H9 (cell line): ENCODE measurements around the gene TRMT44. TPM values are rescaled to one million over a fixed set of nuclear protein-coding genes. Genes with fewer than 3 reads are reported as not detected.

Experiments
- DNase-seq: peaks from one replicate; pipeline ENCODE4 v3.0.0-alpha.2; 2017
- H2AFZ ChIP-seq: one replicate; pipeline ENCODE4 v1.6.1; 2013; ENCODE audit warnings: mild to moderate bottlenecking, low read length, control low read depth, moderate library complexity
- H2AK5ac ChIP-seq: 2 replicates; pipeline ENCODE4 v1.6.1; 2013; ENCODE audit warnings: low read length, control low read depth, mixed read lengths; ENCODE audit not compliant: insufficient read length
- H2BK120ac ChIP-seq: one replicate; pipeline ENCODE4 v1.6.1; 2013; ENCODE audit warnings: low read depth, mild to moderate bottlenecking, low read length, control low read depth, inconsistent platforms; ENCODE audit not compliant: poor library complexity, severe bottlenecking
- H2BK12ac ChIP-seq: 2 replicates; pipeline ENCODE4 v1.6.1; 2013; ENCODE audit warnings: low read length, control low read depth, mixed read lengths, low read depth; ENCODE audit not compliant: insufficient read length
- H2BK15ac ChIP-seq: 2 replicates; pipeline ENCODE4 v1.6.1; 2013; ENCODE audit warnings: low read depth, low read length, control low read depth
- H2BK20ac ChIP-seq: one replicate; pipeline ENCODE4 v1.6.1; 2013; ENCODE audit warnings: low read depth, mild to moderate bottlenecking, low read length, control low read depth, inconsistent platforms; ENCODE audit not compliant: poor library complexity, severe bottlenecking
- H2BK5ac ChIP-seq: 2 replicates; pipeline ENCODE4 v1.6.1; 2013; ENCODE audit warnings: low read length, control low read depth, mixed read lengths; ENCODE audit not compliant: insufficient read length
- H3K14ac ChIP-seq: 2 replicates; pipeline ENCODE4 v1.6.1; 2013; ENCODE audit warnings: low read length, control low read depth; ENCODE audit not compliant: insufficient read depth
- H3K18ac ChIP-seq: 2 replicates; pipeline ENCODE4 v1.6.1; 2013; ENCODE audit warnings: low read depth, mild to moderate bottlenecking, mixed read lengths, low read length, control low read depth; ENCODE audit not compliant: insufficient read length
- H3K23ac ChIP-seq: 2 replicates; pipeline ENCODE4 v1.6.1; 2013; ENCODE audit warnings: low read length, control low read depth, mixed read lengths, low read depth; ENCODE audit not compliant: insufficient read length
- H3K23me2 ChIP-seq: 2 replicates; pipeline ENCODE4 v1.6.1; 2013; ENCODE audit warnings: low read depth, mild to moderate bottlenecking, mixed read lengths, low read length, control low read depth; ENCODE audit not compliant: insufficient read length, poor library complexity, severe bottlenecking
- H3K27ac ChIP-seq: 2 replicates; pipeline ENCODE4 v1.5.1; 2013; ENCODE audit warnings: low read length, control low read depth, mixed read lengths, low read depth; ENCODE audit not compliant: insufficient read length
- H3K27me3 ChIP-seq: 2 replicates; pipeline ENCODE4 v1.6.1; 2013; ENCODE audit warnings: low read length, control low read depth, inconsistent platforms; ENCODE audit not compliant: insufficient read depth
- H3K4ac ChIP-seq: 2 replicates; pipeline ENCODE4 v1.6.1; 2013; ENCODE audit warnings: low read depth, mild to moderate bottlenecking, control low read depth, inconsistent platforms, low read length, moderate library complexity
- H3K4me1 ChIP-seq: 2 replicates; pipeline ENCODE4 v1.6.1; 2013; ENCODE audit warnings: low read length, control low read depth, inconsistent platforms; ENCODE audit not compliant: insufficient read depth
- H3K4me2 ChIP-seq: 2 replicates; pipeline ENCODE4 v1.6.1; 2013; ENCODE audit warnings: low read length, control low read depth, mixed read lengths; ENCODE audit not compliant: insufficient read length, insufficient read depth
- H3K56ac ChIP-seq: 2 replicates; pipeline ENCODE4 v1.6.1; 2013; ENCODE audit warnings: low read depth, mild to moderate bottlenecking, mixed read lengths, low read length, control low read depth; ENCODE audit not compliant: insufficient read length
- H3K79me1 ChIP-seq: 2 replicates; pipeline ENCODE4 v1.6.1; 2013; ENCODE audit warnings: low read depth, mild to moderate bottlenecking, moderate library complexity, low read length, control low read depth, inconsistent platforms; ENCODE audit not compliant: insufficient read depth, poor library complexity, severe bottlenecking
- H3K79me2 ChIP-seq: 2 replicates; pipeline ENCODE4 v1.6.1; 2013; ENCODE audit warnings: low read length, control low read depth, inconsistent platforms; ENCODE audit not compliant: insufficient read depth
- H3K9ac ChIP-seq: 2 replicates; pipeline ENCODE4 v1.6.1; 2013; ENCODE audit warnings: low read length, control low read depth, mixed read lengths; ENCODE audit not compliant: insufficient read length; ENCODE audit errors: extremely low read depth
- H3K9me3 ChIP-seq: one replicate; pipeline ENCODE4 v1.6.1; 2013; ENCODE audit warnings: low read depth, low read length, inconsistent platforms; ENCODE audit not compliant: control insufficient read depth
- H3T11ph ChIP-seq: one replicate; pipeline ENCODE4 v1.6.1; 2013; ENCODE audit warnings: mild to moderate bottlenecking, low read length, control low read depth, inconsistent platforms
- H4K20me1 ChIP-seq: one replicate; pipeline ENCODE4 v1.6.1; 2013; ENCODE audit not compliant: control insufficient read depth, insufficient read length, insufficient read depth
- H4K5ac ChIP-seq: 2 replicates; pipeline ENCODE4 v1.6.1; 2013; ENCODE audit warnings: low read depth, mild to moderate bottlenecking, mixed read lengths, low read length, control low read depth; ENCODE audit not compliant: insufficient read length
- H4K8ac ChIP-seq: replicated peaks from 2 replicates; pipeline ENCODE4 v1.6.1; 2013; ENCODE audit warnings: low read length, control low read depth, mixed read lengths, low read depth; ENCODE audit not compliant: insufficient read length
- H4K91ac ChIP-seq: 2 replicates; pipeline ENCODE4 v1.6.1; 2013; ENCODE audit warnings: low read depth, mild to moderate bottlenecking, moderate library complexity, mixed read lengths, low read length, control low read depth; ENCODE audit not compliant: insufficient read length
- H3K27ac Mint-ChIP-seq, 3 experiments: 2 replicates in 2 of 3; 3 replicates in 1 of 3; pipeline ENCODE4 v1.8.0; 2020 to 2021; ENCODE audit warnings: mixed read lengths in 3 of 3, mild to moderate bottlenecking in 1 of 3, moderate library complexity in 1 of 3
- H3K27me3 Mint-ChIP-seq: 2 replicates; pipeline ENCODE4 v1.8.0; 2021; ENCODE audit warnings: low read depth, mild to moderate bottlenecking, moderate library complexity, mixed read lengths
- H3K36me3 Mint-ChIP-seq, 3 experiments: 2 replicates in 2 of 3; 3 replicates in 1 of 3; pipeline ENCODE4 v1.8.0; 2020 to 2021; ENCODE audit warnings: low read depth in 3 of 3, mixed read lengths in 3 of 3; ENCODE audit not compliant: insufficient read depth in 1 of 3
- H3K4me1 Mint-ChIP-seq, 2 experiments: 2 replicates each; pipeline ENCODE4 v1.8.0; 2020; ENCODE audit warnings: mixed read lengths in 2 of 2
- H3K4me3 Mint-ChIP-seq, 2 experiments: 2 replicates in 1 of 2; 3 replicates in 1 of 2; pipeline ENCODE4 v1.8.0; 2020 to 2021; ENCODE audit warnings: mild to moderate bottlenecking in 2 of 2, mixed read lengths in 2 of 2, moderate library complexity in 1 of 2
- H3K9me3 Mint-ChIP-seq, 2 experiments: 2 replicates in 1 of 2; 3 replicates in 1 of 2; pipeline ENCODE4 v1.8.0; 2020; ENCODE audit warnings: mild to moderate bottlenecking in 2 of 2, mixed read lengths in 2 of 2, moderate library complexity in 1 of 2
- WGBS: extraction: QIAGEN DNeasy Blood & Tissue Kit; methylation state at CpG from one replicate; pipeline ENCODE4 v1.1.7; 2013; ENCODE audit warnings: missing lambda C conversion rate, low lambda C conversion rate, mixed read lengths; ENCODE audit not compliant: insufficient read length; ENCODE audit errors: extremely low coverage; 5-methylcytosine and 5-hydroxymethylcytosine counted together
- total RNA-seq: library from RNA; stranded (reverse); gene quantifications from 2 replicates; pipeline ENCODE4 v1.2.1, GENCODE V29; 2021
- TF ChIP-seq, protein P1 (sequence below): fragments of 200-600 bp; sonication (generic); conservative IDR thresholded peaks from 3 replicates; pipeline ENCODE4 v1.8.0; 2021; ENCODE audit warnings: antibody characterized with exemption, mild to moderate bottlenecking

The TRMT44 gene
- total RNA-seq, 1 experiment from 2014 or later = 22.8 TPM

GRCh38 chr4:8459867-8460445 is 19.4 kb downstream of the TRMT44 start:
- Histone ChIP-seq H2BK5ac (no peak overlapping the region), H3K27ac (no peak overlapping the region), H3K56ac (no peak overlapping the region), H3K9me3 (no peaks in the 10 kb centered on the region), H4K5ac (no peak overlapping the region), H3K9ac (no peak overlapping the region), H3K79me1 (no peaks in the 10 kb centered on the region), H4K20me1 (no peaks in the 10 kb centered on the region), H2BK15ac (no peak overlapping the region), H3K18ac (no peak overlapping the region), H3T11ph (no peak overlapping the region), H2BK120ac (no peak overlapping the region), H3K79me2 (no peaks in the 10 kb centered on the region), H2BK20ac (no peak overlapping the region), H3K27me3 (no peaks in the 10 kb centered on the region), H2AK5ac (no peak overlapping the region), H3K23ac (no peak overlapping the region), H3K14ac (no peak overlapping the region), H4K8ac (no peak overlapping the region), H3K4me1 (no peaks in the 10 kb centered on the region), H3K4ac (no peak overlapping the region), H2AFZ (no peak overlapping the region), H3K4me2 (no peak overlapping the region), H4K91ac (no peak overlapping the region), H3K23me2 (no peaks in the 10 kb centered on the region), H2BK12ac (no peak overlapping the region)
- no peak for DNase-seq
- H3K27me3 Mint-ChIP-seq = no peaks in the 10 kb centered on the region
- TF ChIP-seq, protein P1, sequence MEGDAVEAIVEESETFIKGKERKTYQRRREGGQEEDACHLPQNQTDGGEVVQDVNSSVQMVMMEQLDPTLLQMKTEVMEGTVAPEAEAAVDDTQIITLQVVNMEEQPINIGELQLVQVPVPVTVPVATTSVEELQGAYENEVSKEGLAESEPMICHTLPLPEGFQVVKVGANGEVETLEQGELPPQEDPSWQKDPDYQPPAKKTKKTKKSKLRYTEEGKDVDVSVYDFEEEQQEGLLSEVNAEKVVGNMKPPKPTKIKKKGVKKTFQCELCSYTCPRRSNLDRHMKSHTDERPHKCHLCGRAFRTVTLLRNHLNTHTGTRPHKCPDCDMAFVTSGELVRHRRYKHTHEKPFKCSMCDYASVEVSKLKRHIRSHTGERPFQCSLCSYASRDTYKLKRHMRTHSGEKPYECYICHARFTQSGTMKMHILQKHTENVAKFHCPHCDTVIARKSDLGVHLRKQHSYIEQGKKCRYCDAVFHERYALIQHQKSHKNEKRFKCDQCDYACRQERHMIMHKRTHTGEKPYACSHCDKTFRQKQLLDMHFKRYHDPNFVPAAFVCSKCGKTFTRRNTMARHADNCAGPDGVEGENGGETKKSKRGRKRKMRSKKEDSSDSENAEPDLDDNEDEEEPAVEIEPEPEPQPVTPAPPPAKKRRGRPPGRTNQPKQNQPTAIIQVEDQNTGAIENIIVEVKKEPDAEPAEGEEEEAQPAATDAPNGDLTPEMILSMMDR = no peak
- WGBS = no CpG with 5 or more reads among the region's 8 CpGs
- no peaks in the 10 kb centered on the region for H3K9me3 Mint-ChIP-seq
- no peak overlapping the region for H3K4me3 Mint-ChIP-seq
- H3K27ac Mint-ChIP-seq = peak overlapping the region in 1 of 3 experiments; percentile 65; a peak in 1 of 7 replicates
- peaks cover 6 to 12% of the 10 kb centered on the region in 2 experiments for H3K4me1 Mint-ChIP-seq
- peaks cover 13 to 57% (median 20%) of the 10 kb centered on the region in 3 experiments; a peak in 5 of 7 replicates for H3K36me3 Mint-ChIP-seq
